Natural killer cell treated with Interleukin-12 subunit alpha and Interleukin-12 subunit beta and Interleukin-15 and Interleukin-18, amount 100 ng/mL, for 72 hours (primary cell): ENCODE results near the gene ACD. TPM values are rescaled to one million over a fixed set of nuclear protein-coding genes. Genes with fewer than 3 reads are reported as not detected.

ENCODE experiments used
- ATAC-seq, 2 donors: fragments of 150-1000 bp; cut with Tn5 transposase in 1 of 2; sonication (Bioruptor Pico), chemical (Tn5 transposase) in 1 of 2; 2 replicates each; pipeline ENCODE4 v1.10.0; 2021
- DNase-seq: peaks from one replicate; pipeline ENCODE4 v3.0.0; 2022; ENCODE audit warnings: low spot score
- H3K27ac Mint-ChIP-seq, 2 donors: 1 replicate in 1 of 2; 2 replicates in 1 of 2; pipeline ENCODE4 v1.8.0; 2022; ENCODE audit warnings: mixed read lengths in 2 of 2, mild to moderate bottlenecking in 1 of 2, moderate library complexity in 1 of 2
- H3K27me3 Mint-ChIP-seq, 2 donors: 1 replicate in 1 of 2; 2 replicates in 1 of 2; pipeline ENCODE4 v1.8.0; 2022; ENCODE audit warnings: mixed read lengths in 2 of 2
- H3K36me3 Mint-ChIP-seq: one replicate; pipeline ENCODE4 v1.8.0; 2022; ENCODE audit warnings: mixed read lengths
- H3K4me1 Mint-ChIP-seq, 2 donors: 1 replicate in 1 of 2; 2 replicates in 1 of 2; pipeline ENCODE4 v1.8.0; 2022; ENCODE audit warnings: low read depth in 2 of 2, mixed read lengths in 2 of 2, mild to moderate bottlenecking in 1 of 2
- H3K4me3 Mint-ChIP-seq: one replicate; pipeline ENCODE4 v1.8.0; 2022; ENCODE audit warnings: mixed read lengths
- H3K9me3 Mint-ChIP-seq: 2 replicates; pipeline ENCODE4 v1.8.0; 2022; ENCODE audit warnings: mixed read lengths
- total RNA-seq, 2 donors: library from RNA; stranded (reverse); gene quantifications; one replicate each; pipeline ENCODE4 v1.2.3, GENCODE V29; 2022

The ACD gene
- total RNA-seq, 2 donors from 2014 or later: 54.9 to 91.3 TPM

DNA sequence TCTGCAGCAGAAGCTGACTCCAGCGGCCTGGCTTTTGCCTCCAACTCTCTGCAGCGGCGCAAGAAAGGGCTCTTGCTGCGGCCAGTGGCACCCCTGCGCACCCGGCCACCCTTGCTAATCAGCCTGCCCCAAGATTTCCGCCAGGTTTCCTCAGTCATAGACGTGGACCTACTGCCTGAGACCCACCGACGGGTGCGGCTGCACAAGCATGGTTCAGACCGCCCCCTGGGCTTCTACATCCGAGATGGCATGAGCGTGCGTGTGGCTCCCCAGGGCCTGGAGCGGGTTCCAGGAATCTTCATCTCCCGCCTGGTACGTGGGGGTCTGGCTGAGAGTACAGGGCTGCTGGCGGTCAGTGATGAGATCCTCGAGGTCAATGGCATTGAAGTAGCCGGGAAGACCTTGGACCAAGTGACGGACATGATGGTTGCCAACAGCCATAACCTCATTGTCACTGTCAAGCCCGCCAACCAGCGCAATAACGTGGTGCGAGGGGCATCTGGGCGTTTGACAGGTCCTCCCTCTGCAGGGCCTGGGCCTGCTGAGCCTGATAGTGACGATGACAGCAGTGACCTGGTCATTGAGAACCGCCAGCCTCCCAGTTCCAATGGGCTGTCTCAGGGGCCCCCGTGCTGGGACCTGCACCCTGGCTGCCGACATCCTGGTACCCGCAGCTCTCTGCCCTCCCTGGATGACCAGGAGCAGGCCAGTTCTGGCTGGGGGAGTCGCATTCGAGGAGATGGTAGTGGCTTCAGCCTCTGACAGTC, 2.0 kb upstream of the ACD start:
- H3K27me3 Mint-ChIP-seq: no peaks in the 10 kb centered on the region
- H3K27ac Mint-ChIP-seq: peak overlapping the region; percentile 86 to 93
- H3K4me3 Mint-ChIP-seq: no peak overlapping the region
- peaks cover 10 to 27% of the 10 kb centered on the region in 2 donors for H3K4me1 Mint-ChIP-seq
- H3K9me3 Mint-ChIP-seq: no peaks in the 10 kb centered on the region
- ATAC-seq (no peak), DNase-seq (no peak)
- no peaks in the 10 kb centered on the region for H3K36me3 Mint-ChIP-seq

DNA sequence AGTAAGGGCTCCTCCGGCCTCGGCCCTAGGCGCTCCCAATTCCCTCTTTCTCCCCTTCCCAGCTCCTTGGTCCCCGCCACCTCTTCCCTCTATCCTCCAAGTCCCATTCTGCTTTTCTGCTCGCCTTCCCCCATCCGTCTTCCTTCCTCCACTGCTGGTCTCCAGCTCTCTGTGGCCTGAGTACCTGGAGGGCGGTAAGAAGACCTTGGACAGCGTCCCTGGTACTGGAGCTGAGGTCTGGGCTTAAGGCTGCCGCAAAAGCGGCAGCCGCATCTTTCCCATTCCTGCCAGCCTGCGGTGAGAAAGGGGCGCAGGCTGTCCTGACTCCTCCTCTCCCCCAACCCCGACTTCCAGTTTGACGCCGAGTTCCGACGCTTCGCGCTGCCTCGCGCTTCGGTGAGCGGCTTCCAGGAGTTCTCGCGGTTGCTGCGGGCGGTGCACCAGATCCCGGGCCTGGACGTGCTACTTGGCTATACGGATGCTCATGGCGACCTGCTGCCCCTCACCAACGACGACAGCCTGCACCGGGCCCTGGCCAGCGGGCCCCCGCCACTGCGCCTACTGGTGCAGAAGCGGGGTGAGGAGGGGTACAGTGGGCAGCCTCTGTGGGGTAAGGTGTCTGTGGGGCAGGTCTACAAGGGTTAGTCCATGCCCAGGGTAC, 1.2 kb upstream of the ACD start:
- no peak for ATAC-seq
- H3K27ac Mint-ChIP-seq: peak overlapping the region; percentile 86 to 93
- no peaks in the 10 kb centered on the region for H3K27me3 Mint-ChIP-seq

GRCh38 chr16:67660564-67661028, 536 bp upstream of the ACD start, which contains the start of gene PARD6A:
PARD6A (plus strand) TSS chr16:67660960; CDS start chr16:67661039, 79 bp downstream.
- H3K36me3 Mint-ChIP-seq: no peaks in the 10 kb centered on the region
- ATAC-seq: peak; percentile 88 to 91
- H3K4me3 Mint-ChIP-seq: peak within 1 kb of the TSS; percentile 90
- H3K27ac Mint-ChIP-seq: peak within 1 kb of the TSS; percentile 86 to 93
- H3K27me3 Mint-ChIP-seq: no peaks in the 10 kb centered on the region
- H3K9me3 Mint-ChIP-seq: no peaks in the 10 kb centered on the region
- peak; percentile 97 for DNase-seq
- peaks cover 9 to 25% of the 10 kb centered on the region in 2 donors for H3K4me1 Mint-ChIP-seq

More for the DNA sequence above, 1.2 kb upstream of the ACD start:
- H3K36me3 Mint-ChIP-seq: no peaks in the 10 kb centered on the region
- no peaks in the 10 kb centered on the region for H3K9me3 Mint-ChIP-seq
- DNase-seq: no peak
- peak overlapping the region; percentile 90 for H3K4me3 Mint-ChIP-seq
- peaks cover 10 to 26% of the 10 kb centered on the region in 2 donors for H3K4me1 Mint-ChIP-seq

- DNase-seq: no peak
- no peaks in the 10 kb centered on the region for H3K9me3 Mint-ChIP-seq
- H3K36me3 Mint-ChIP-seq: no peaks in the 10 kb centered on the region
- ATAC-seq: no peak
- H3K4me1 Mint-ChIP-seq: peaks cover 8 to 19% of the 10 kb centered on the region in 2 donors
- no peaks in the 10 kb centered on the region for H3K27me3 Mint-ChIP-seq
- peak overlapping the region; percentile 90 for H3K4me3 Mint-ChIP-seq
- H3K27ac Mint-ChIP-seq: peak overlapping the region; percentile 86 to 93
Measured at GRCh38 chr16:67658849-67659674, 998 bp downstream of the ACD start.

DNA sequence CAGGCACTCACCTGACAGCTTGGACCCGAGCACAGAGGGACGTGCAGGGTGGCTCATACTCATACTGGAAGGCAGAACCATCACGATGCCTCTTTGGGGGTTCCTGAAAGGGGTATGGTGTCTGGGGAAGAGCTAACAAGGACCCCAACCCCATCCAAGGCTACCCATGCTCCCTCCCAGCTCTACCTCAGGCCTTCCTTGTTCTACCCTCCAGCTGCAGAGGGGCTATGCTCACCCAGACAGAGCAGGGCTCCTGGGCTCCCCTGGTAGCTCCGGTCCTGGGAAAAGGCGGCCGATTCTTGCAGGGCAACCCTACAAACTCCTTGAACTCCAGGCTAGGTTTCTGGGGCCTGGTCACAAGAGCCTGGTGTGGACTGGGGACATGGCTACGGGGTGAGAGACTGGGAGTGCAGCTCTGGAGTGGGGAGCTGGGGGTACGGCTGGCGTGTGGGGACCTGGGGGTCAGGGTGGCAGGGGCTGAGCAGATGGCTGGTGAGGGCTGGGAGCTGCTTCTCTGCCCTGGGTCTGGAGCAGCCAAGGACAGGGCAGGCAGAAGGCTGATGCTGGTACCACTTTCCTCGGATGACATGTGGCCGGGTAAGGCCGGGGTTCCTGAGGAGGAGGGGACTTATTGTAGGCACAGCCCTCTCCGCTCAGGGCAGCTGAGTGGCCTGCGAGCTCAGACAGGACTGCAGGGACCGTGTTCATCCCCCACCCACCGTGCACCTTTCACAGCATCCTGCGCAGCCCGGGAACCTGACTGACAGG, 2.1 kb downstream of the ACD start:
- H3K36me3 Mint-ChIP-seq: no peaks in the 10 kb centered on the region
- peaks cover 8 to 18% of the 10 kb centered on the region in 2 donors for H3K4me1 Mint-ChIP-seq
- ATAC-seq (no peak), DNase-seq (no peak)
- H3K27ac Mint-ChIP-seq: no peak overlapping the region
- no peaks in the 10 kb centered on the region for H3K27me3 Mint-ChIP-seq
- no peaks in the 10 kb centered on the region for H3K9me3 Mint-ChIP-seq
- H3K4me3 Mint-ChIP-seq: peak overlapping the region; percentile 90

GRCh38 chr16:67657017-67657608, 2.9 kb downstream of the ACD start:
- DNase-seq: no peak
- H3K9me3 Mint-ChIP-seq: no peaks in the 10 kb centered on the region
- no peak overlapping the region for H3K27ac Mint-ChIP-seq
- H3K36me3 Mint-ChIP-seq: no peaks in the 10 kb centered on the region
- ATAC-seq: no peak
- H3K4me1 Mint-ChIP-seq: peaks cover 8 to 19% of the 10 kb centered on the region in 2 donors
- H3K4me3 Mint-ChIP-seq: no peak overlapping the region
- no peaks in the 10 kb centered on the region for H3K27me3 Mint-ChIP-seq

GRCh38 chr16:67656344-67657016, 3.6 kb downstream of the ACD start:
- H3K36me3 Mint-ChIP-seq: no peaks in the 10 kb centered on the region

GRCh38 chr16:67655363-67655762, 4.7 kb downstream of the ACD start:
- ATAC-seq: no peak
- DNase-seq: no peak
- H3K4me1 Mint-ChIP-seq: peaks cover 8 to 20% of the 10 kb centered on the region in 2 donors
- H3K27me3 Mint-ChIP-seq: no peaks in the 10 kb centered on the region
- H3K4me3 Mint-ChIP-seq: peak overlapping the region; percentile 1
- H3K9me3 Mint-ChIP-seq: no peaks in the 10 kb centered on the region
- peak overlapping the region in 1 of 2 donors; percentile 13 for H3K27ac Mint-ChIP-seq
- no peaks in the 10 kb centered on the region for H3K36me3 Mint-ChIP-seq

More at GRCh38 chr16:67656344-67657016, 3.6 kb downstream of the ACD start:
- Mint-ChIP-seq H3K27me3 (no peaks in the 10 kb centered on the region), H3K9me3 (no peaks in the 10 kb centered on the region), H3K4me1 (peaks cover 8 to 21% of the 10 kb centered on the region in 2 donors), H3K27ac (no peak overlapping the region), H3K4me3 (no peak overlapping the region)
- ATAC-seq (no peak), DNase-seq (no peak)

DNA sequence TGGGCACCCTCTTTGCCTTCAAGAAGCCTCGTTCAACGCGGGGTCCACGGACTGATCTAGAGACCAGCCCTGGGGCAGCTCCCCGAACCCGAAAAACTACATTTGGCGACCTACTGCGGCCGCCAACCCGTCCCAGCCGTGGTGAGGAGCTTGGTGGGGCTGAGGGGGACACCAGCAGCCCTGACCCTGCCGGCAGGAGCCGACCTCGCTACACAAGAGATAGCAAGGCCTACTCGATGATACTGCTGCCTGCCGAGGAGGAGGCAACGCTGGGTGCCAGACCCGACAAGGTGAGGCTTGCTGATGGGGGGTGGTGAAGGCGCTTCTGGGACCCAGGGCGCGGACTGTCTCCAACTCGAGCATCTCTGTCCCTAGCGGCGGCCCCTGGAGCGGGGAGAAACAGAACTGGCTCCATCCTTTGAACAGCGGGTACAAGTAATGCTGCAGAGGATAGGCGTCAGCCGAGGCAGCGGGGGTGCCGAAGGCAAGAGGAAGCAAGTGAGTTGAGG, 5.6 kb downstream of the ACD start:
- no peaks in the 10 kb centered on the region for H3K36me3 Mint-ChIP-seq

GRCh38 chr16:67653789-67654402, 6.2 kb downstream of the ACD start:
- Mint-ChIP-seq H3K9me3 (no peaks in the 10 kb centered on the region), H3K4me3 (no peak overlapping the region), H3K27me3 (no peaks in the 10 kb centered on the region), H3K27ac (no peak overlapping the region), H3K36me3 (no peaks in the 10 kb centered on the region), H3K4me1 (peaks cover 11 to 15% of the 10 kb centered on the region in 2 donors)
- DNase-seq (no peak), ATAC-seq (no peak)

More for the DNA sequence above, 5.6 kb downstream of the ACD start:
- ATAC-seq (no peak), DNase-seq (no peak)
- Mint-ChIP-seq H3K4me3 (no peak overlapping the region), H3K9me3 (no peaks in the 10 kb centered on the region), H3K27ac (no peak overlapping the region), H3K4me1 (peaks cover 11 to 18% of the 10 kb centered on the region in 2 donors), H3K27me3 (no peaks in the 10 kb centered on the region)

GRCh38 chr16:67653128-67653788, 6.8 kb downstream of the ACD start:
- Mint-ChIP-seq H3K27ac (no peak overlapping the region), H3K27me3 (no peaks in the 10 kb centered on the region), H3K4me3 (no peak overlapping the region), H3K4me1 (peaks cover 11 to 13% of the 10 kb centered on the region in 2 donors), H3K9me3 (no peaks in the 10 kb centered on the region), H3K36me3 (no peaks in the 10 kb centered on the region)
- ATAC-seq (no peak), DNase-seq (no peak)
